COR-L47 (cell line): ENCODE results near the gene ASPHD1.
"Not testable (repeated sequence)": the region's sequence is repeated elsewhere in the genome, so short reads cannot be mapped to it uniquely, and the experiment has no call there.

ENCODE experiments used
- DNase-seq: peaks from one replicate; lab custom pipeline; 2025; lab: John Stamatoyannopoulos, UW

Gene ASPHD1

GRCh38 chr16:29900102-29900887 is at the start of gene ASPHD1:
ASPHD1 (plus strand) TSS chr16:29900488; CDS start chr16:29900972, 484 bp downstream.
- DNase-seq: peak; percentile 41

- DNase-seq: no peak
Measured at GRCh38 chr16:29850998-29851397, 49.3 kb upstream of the ASPHD1 start.

DNA sequence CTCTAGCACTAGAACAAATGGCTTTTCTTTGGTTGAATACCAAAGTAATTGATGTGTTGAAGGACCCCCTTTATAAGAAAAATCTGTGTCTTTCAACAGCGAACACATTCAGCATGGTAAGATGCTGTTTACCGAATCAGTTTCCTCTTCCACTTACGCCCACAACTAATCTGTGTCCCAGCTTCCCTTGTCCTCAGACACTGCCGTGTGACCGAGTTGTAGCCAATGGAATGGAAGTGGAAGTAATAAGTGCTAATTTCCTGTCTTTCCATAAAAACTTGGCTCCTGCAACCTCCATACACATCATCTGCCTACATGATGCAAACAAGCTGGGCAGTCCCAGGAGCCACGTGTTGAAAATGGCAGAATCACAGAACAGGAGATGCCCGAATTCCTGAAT is 47.6 kb upstream of the ASPHD1 start:
- DNase-seq: no peak

DNA sequence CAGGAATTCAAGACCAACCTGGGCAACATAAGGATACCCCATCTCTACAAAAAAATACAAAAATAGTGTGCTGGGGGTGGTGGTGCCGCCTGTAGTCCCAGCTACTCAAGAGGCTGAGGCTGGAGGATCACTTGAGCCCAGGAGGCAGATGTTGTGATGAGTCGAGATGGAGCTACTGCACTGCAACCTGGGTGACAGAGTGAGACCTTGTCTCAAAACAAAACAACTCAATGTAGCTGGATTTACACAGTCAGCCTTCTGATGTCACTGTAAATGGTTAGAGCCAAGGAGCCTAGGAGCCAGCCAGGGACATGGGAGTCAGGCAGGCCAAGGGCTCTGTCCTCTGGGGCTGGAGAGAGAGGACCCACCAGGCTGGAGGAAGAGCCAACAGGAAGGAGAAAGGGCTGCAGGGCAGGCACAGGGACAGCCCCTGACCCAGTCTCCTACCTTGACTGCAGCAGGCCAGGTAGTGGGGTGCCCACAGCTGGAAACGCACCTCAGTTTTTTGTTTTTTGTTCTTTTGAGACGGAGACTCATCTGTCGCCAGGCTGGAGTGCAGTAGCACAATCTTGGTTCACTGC is 45.7 kb upstream of the ASPHD1 start:
- DNase-seq: no peak

- DNase-seq: no peak
Measured at GRCh38 chr16:29857133-29857760, 43.0 kb upstream of the ASPHD1 start.

DNA sequence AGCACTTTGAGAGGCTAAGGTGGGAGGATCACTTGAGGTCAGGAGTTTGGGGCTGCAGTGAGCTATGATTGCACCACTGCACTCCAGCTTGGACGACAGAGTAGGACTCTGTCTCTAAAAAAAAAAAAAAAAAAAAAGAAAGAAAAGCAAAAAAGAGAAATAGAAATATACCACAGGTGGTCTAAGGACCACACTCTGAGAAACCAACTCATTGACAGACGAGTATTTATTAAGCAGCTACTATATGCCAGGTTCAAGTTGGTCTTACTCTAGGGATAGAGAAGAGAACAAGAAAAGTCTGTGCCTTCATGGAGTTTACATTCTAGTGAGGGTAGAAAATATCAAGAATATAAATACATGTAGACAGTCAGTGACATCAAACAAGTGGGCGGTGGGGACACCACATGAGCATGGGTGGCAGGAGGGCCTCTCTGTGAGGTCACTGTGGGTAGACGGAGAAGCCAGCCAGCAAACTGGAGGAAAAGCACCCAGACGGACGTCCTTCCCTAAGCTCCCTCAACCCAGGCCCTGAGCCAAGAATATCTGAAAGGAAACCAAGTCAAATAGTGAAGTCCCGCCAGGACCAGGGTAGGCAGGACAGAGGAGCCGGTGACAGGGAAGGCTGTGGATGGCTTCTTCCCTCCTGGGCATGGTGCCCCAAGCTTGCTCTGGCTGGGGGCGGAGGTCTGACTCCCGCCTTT is 42.0 kb upstream of the ASPHD1 start:
- no peak for DNase-seq

- no peak for DNase-seq
Measured at GRCh38 chr16:29858974-29859373, 41.3 kb upstream of the ASPHD1 start.

DNA sequence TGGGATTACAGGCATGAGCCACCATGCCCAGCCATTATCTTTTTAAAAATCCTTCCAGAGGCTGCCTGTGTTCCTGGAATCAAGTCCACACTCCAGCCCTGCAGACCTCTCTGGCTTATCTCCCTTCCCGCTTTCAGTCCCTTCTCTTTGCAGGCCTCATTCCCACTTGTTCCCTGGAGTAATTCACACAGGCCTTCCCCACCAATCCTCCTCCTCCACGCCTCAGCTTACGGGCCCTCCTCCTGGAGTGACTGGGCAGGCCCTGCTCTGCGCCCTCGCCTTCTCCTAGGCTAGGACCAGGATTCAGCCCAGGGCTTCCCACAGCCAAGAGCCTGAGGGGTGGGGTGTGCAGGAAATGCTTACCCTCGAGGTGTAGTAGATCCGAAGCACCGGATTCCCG is 40.1 kb upstream of the ASPHD1 start:
- no peak for DNase-seq

DNA sequence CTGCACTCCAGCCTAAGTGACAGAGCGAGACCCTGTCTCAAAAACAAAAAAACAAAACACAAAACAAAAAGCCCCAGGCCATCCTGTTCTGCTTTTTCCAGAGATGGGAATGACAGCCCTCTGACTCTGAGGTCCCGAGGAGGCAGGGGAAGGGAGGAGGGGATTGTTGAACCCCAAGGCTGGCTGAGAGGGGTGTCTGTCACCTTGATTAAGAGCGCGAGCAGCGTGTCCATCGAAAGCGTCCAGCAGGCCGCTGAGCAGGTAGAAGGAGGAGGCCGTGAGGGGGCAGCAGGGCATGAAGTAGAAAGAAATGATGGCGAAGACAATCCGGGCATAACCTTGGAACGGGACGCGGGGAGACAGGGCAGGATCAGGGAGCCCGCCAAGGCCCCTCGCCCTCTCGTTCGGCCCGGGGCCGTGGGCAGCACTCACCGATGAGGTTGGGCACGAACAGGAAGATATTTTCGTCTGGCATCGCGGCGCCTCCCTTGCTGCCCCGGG is 37.9 kb upstream of the ASPHD1 start:
- no peak for DNase-seq

DNA sequence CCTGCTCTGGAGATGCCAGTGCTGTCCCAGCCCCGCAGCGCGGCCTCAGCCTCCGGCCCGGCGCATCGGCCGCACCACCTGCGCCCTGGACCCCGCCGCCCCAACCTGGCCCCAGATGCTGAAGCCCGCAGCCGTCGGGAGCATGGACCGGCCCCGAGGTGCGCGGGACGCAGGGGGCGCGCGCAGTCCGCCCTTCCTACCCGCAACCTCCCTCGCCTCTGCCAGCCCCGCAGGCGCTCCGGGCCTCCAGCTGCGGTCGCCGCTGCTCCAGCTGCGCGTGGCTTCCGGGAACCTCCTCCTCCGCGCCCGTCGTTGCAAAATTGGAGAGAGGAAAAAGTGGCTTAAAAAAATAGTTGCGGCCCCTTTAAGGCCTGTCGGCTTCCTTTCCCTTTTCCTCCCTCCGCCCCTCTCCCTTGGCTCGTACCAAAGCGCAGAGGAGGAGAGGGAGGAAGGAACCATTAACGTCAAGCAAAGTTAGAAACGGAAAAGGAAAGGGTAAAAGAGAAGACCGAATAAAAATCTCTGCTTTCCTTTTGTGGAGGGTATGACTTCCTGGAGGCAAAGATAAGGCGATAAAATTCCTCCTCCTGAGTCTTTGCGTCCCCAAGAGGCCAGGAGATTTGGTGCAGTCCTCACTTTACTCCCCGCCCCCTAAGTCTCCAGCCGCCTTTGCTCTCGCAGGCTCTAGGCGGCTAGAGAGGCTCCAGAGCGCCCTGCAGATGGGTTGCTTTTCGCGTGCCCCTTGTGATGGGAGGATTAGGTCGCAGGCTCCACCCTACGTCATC is 37.2 kb upstream of the ASPHD1 start, which contains the start of gene CDIPT:
CDIPT (minus strand) TSS at position 343 of the 785 bp plus-strand sequence. CDS start 369 bp downstream, outside the sequence.
- DNase-seq: peak; percentile 97

DNA sequence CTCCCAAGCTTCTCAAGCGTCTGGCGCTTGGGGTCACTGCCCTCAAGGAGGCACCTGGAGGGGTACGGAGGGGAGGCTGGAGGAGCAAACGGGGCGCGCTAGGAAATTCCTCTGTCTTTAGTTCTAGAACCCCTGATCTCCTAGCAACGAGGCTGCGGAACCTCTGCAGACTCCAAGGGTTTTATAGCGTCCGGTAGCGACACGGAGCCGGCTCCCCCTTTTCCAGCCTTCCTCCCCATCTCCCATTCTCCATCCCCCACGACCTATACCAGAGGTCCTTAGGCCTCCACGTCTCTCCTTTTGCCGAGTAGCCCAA is 36.7 kb upstream of the ASPHD1 start:
- no peak for DNase-seq

DNA sequence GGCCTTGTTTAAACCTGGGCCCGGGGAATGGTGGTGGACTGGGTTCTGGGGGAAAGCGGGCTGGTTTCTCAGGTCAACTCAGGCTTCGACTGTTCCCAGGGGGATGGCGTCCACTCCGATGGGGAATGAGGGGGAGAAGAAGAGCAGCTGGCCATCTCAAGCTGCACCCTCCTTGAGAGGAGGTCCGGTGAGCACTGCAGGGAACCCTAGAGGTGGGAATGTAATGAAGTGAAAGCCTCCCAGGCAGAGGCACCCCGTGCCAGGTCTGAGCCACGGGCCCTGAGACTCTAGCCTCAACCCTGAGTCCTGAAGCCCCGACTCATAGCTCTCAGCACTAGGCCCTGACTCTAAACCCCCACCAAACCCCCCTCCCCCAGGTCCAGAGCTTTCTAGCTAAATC is 36.1 kb upstream of the ASPHD1 start:
- DNase-seq: no peak

- DNase-seq: no peak
Measured at GRCh38 chr16:29868396-29869009, 31.8 kb upstream of the ASPHD1 start.

- not testable (repeated sequence) for DNase-seq
Measured at GRCh38 chr16:29869067-29869466, 31.2 kb upstream of the ASPHD1 start.

- no peak for DNase-seq
Measured at GRCh38 chr16:29871822-29872546, 28.3 kb upstream of the ASPHD1 start.

- DNase-seq: no peak
Measured at GRCh38 chr16:29873319-29873718, 27.0 kb upstream of the ASPHD1 start.

GRCh38 chr16:29875206-29875605 is 25.1 kb upstream of the ASPHD1 start:
- no peak for DNase-seq

- DNase-seq: no peak
Measured at GRCh38 chr16:29876217-29876593, 24.1 kb upstream of the ASPHD1 start.

- DNase-seq: no peak
Measured at GRCh38 chr16:29876594-29877249, 23.6 kb upstream of the ASPHD1 start.
